Peyer's patch (tissue), 4 donors: ENCODE data around the gene ZNF503.

Experiments
- POLR2A ChIP-seq, 2 donors: fragments of 450-650 bp; IDR thresholded peaks; one replicate each; pipeline ENCODE4 v1.5.1; 2017; ENCODE audit warnings: antibody characterized with exemption in 2 of 2, mild to moderate bottlenecking in 2 of 2, moderate library complexity in 2 of 2
- TF ChIP-seq, protein P1 (sequence below), 6 experiments: fragments of 450-650 bp in 4 of 6; fragments of 200-600 bp in 2 of 6; sonication (generic) in 1 of 6; IDR thresholded peaks; one replicate each; pipeline ENCODE4 v1.5.1; 2017 to 2019; ENCODE audit warnings: antibody characterized with exemption in 6 of 6, mild to moderate bottlenecking in 3 of 6, moderate library complexity in 1 of 6

DNA sequence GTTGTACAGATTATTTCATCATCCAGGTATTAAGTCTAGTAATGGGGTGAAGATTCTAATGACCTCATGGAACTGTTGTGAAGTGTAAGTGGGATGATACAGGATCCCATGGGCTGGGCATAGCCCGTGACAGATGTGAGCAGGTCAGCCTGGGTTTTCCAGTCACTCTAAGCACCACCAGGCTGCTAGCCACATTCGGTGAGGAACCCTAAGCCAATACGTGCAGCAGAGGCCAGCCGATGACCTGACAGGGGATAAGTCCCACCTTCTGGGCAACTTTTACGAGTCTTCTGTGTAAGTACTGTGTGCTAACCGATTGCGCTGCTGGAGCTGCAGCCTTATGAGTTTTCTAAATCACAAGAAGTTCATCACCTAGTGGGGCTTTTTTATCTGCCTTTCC is 7.3 kb downstream of the ZNF503 start:
- TF ChIP-seq, protein P1, sequence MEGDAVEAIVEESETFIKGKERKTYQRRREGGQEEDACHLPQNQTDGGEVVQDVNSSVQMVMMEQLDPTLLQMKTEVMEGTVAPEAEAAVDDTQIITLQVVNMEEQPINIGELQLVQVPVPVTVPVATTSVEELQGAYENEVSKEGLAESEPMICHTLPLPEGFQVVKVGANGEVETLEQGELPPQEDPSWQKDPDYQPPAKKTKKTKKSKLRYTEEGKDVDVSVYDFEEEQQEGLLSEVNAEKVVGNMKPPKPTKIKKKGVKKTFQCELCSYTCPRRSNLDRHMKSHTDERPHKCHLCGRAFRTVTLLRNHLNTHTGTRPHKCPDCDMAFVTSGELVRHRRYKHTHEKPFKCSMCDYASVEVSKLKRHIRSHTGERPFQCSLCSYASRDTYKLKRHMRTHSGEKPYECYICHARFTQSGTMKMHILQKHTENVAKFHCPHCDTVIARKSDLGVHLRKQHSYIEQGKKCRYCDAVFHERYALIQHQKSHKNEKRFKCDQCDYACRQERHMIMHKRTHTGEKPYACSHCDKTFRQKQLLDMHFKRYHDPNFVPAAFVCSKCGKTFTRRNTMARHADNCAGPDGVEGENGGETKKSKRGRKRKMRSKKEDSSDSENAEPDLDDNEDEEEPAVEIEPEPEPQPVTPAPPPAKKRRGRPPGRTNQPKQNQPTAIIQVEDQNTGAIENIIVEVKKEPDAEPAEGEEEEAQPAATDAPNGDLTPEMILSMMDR (IDR thresholded peaks at IDR 0.05): no peak
- no peak for TF ChIP-seq POLR2A (IDR thresholded peaks at IDR 0.05)
